GM18907 (cell line): Measurements from ENCODE around the gene PFN3.
A peak's percentile ranks its signal among the peaks of the same experiment; 100 is the strongest.
"Not testable (repeated sequence)": the region's sequence is repeated elsewhere in the genome, so short reads cannot be mapped to it uniquely, and the experiment has no call there.

Experiments
- ATAC-seq: cut with Tn5 transposase; IDR thresholded peaks from one replicate; pipeline ENCODE4 v1.9.1; 2021; ENCODE audit warnings: mild to moderate bottlenecking, moderate library complexity; ENCODE audit not compliant: unreplicated experiment

The PFN3 gene

DNA sequence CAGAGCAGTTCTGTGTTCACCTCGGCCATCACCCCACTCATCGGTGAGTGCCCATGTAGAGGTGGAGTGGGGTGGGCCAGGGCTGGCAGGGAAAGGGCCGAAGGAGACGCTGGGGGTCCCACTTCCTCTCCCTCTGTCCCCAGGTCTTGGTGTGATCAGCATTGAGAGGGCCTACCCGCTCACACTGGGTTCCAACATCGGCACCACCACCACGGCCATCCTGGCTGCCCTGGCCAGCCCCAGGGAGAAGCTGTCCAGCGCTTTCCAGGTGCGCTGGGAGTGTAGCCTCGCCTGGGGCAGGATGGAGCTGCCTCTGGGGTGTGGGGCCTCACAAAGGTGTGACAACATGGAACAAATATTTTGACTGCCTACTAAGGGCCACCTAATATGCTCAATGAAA lies 3.7 kb downstream of the PFN3 start:
- no peak for ATAC-seq

DNA sequence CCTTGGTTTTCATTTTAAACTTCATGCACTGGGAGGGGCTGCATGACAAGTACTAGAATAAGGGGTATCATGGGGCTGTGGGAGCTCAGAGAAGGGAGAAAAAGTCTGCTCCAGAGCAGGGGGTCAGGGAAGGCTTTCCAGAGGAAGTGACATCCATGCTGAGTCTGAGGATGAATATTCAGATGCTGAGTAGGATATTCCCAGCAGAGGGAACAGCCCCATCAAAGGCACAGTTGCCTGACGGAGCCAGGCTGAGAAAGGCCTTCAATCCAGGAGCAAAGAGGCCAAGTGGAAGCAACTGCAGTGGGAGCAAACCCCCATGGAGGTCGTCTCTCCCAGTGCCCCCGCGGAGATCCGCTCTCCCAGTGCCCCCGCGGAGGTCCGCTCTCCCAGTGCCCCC lies 4.4 kb downstream of the PFN3 start:
- no peak for ATAC-seq

DNA sequence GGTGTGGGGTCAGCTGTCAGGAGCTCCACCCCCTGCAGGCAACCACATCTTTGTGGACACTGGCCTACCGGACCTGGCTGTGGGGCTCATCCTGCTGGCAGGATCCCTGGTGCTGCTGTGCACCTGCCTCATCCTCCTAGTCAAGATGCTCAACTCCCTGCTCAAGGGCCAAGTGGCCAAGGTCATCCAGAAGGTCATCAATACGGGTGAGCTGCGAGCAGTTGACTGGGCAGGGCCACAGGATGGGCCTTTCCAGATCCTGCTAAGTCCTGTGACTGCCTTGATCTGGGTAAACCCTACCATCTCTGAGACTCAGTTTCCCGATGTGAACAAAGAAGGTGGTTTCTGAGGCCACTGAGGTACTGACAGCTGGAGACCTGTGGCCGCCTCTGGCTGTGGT lies 6.5 kb downstream of the PFN3 start:
- ATAC-seq: no peak

DNA sequence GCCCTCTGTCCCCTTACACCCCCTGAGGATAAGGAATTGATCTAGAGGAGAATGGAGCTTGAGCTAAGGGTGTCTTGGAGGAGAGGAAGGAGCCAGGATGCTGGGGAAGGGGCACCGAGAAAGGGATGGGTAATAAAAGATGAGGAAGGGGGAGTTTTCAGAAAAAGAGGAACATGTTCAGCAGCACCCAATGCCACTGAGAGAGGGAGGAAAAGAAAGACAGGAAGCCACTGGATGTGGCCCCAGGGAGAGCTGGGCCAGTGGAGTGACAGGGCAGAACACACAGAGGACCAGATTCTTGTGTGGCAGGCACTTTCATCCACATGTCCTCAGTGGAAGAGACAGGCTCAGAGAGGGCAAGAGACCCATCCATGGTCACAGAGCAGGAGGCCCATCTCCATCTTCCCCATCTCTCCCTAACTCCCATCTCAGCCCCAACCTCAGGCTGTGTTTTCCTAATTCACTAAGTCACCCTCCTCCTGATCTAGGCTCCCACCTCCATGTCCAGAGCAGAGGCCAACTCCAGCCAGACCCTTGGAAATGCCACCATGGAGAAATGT lies 7.2 kb downstream of the PFN3 start:
- no peak for ATAC-seq

DNA sequence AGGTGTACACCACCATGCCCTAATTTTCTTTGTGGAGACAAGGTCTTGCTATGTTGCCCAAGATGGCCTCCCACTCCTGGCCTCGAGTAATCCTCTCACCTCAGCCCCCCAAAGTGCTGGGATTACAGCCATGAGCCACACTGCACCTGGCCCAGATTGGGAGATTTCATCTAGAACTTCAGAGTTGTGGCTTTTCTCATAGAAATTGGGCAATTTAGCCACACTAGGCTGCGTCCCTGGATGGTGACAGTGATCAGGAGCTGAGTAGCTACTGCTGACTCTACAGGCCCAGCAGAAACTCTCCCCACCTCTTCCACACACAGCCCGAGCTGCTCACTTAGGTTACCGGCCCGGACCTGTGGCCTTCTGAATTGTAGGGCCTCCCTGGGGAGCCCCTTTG lies 7.7 kb downstream of the PFN3 start:
- no peak for ATAC-seq

DNA sequence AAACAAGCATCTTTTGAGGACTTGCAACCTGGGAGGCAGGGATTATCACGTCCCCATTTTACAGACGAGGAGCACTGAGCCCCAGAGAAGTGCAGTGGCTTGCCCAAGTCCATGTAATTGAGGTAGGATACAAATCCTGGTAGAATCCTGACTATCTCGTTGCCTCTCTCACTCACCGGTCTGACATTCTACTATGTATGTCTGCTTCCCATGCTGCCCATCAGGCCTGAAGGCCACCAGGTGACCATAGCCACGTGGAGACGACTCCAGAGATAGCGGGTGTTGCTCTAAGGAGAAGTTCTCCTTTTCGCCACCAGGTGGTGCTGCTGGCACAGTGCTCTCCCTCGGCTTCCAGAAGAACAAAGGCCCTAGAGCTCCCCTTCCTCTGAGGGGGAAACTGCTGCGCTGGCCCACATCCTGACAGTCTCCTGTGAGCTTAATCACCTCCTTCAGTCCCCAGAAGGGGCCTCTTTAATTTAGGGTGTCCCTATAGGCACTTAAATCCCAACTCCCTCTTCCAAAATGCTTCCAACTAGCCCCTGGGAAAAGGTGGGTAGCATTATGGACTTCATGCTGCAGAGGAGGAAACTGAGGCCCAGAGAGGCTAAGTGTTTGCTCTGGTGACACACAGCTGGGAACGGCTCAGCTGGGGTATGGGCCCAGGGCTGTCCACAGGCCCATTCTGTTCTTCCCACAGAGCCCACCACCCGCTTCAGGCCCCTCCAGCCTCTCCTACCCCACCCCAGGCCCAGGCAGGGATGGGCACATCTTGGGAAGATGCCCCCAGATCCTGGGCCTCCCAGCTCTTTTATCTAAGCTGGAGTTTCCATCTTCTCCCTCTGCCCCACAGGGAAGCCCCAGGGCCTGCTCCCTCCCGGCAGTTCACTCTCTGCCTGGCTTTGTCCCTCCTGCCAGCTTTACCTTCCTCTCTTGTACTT lies 9.8 kb downstream of the PFN3 start:
- ATAC-seq: peak; percentile 54

DNA sequence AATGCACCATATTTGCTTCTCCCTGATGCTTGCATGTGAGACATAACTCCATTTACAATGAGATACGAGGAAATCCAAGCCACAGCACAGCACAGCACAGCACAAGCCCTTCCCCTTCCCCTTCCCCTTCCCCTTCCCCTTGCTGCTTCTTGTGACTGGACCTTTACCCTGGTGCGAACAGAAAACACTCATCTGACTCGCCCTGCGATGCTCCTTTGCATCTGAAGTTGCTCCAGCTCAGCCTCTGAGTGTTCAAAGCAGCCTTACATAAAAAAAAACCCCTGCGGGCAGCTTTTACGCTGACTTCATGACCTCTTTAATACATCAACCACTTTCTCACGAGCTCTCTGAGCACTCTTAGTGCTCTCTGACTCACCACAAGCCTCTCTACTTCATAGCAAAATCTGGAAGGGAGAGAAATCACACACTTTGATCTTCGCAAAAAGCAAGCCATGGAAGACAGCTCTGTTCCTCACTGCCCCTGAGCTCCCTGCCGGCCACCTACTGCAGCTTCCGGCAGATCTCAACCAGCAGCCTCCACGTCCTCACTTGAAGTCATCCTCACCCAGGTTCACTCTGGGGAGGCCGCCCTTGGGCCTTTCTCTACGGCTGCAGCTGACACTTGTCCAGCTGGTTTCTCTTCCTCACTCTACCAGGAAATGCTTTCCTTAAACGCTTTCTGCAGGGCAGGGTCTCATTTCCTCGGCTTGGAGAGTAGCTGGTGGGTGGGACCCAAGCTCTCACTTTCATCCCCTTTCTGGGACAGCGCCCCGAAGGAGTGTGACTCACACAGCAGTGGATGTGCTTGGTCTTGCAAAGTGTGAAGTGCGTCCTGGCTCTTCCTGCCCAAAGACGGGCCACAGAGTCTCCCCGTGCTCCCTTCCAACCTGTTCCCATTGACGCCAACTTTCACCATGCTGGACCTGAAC lies 11.0 kb downstream of the PFN3 start:
- ATAC-seq: no peak

DNA sequence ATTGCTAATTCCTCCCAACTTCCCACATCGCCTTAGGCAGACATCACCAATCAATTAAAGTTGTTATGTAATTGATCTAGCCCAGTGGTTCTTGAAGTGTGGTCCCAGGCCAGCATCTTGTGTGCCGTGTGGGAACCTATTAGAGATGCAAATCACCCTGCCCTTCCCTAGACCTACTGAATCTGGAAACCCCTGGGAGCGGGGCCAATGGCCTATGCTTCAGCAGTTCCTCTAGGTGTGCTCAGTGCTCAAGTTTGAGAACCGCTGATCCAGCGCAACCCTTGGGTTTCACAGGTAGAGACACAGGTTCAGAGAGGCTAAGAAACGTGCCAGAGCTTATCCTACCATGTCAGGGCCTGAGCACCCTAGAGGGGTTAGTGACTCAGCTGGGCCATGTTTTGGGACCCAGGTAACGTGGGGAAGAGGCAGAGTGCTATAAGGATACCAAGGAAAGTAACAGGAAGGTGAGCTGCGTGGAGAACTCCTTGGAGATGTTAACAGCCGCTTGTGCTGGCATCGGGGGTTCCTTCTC lies 11.9 kb downstream of the PFN3 start:
- ATAC-seq: no peak

DNA sequence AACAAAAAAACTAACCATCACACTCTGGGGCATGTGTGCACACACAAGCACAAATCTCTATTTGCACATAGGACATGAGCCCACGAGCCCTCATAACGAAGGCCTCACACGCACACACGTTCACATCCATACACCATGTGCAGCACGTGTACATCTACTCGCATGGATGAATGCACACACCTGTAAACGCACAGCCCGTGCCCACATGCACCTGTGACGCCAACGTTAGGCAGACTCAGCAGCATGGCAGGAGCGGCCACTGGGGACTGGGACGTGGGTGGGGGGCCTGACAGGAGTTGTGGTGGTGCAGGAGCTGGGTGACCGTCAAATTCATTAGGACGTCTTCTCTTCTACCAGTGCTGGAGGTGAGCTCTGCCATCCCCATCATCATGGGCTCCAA lies 13.1 kb downstream of the PFN3 start:
- ATAC-seq: no peak

DNA sequence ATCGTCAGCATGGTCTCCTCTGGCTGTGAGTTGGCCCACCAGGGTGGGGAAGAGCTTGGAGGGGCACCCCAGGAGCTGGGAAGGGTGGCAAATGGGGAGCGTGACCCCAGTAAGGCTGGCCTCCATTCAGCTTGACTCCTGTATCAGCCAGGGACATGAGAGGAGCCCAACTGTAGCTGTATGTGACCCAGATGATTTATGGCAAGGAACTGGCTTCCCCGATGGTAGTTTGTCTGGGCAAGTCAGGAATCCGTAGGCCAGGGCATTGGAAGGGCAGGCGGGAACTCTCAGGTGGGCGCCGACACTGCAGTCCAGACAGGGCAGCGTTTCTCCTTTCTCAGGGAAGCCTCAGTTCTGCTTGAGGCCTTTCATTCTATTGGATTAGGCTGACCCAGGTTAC lies 13.9 kb downstream of the PFN3 start:
- no peak for ATAC-seq

DNA sequence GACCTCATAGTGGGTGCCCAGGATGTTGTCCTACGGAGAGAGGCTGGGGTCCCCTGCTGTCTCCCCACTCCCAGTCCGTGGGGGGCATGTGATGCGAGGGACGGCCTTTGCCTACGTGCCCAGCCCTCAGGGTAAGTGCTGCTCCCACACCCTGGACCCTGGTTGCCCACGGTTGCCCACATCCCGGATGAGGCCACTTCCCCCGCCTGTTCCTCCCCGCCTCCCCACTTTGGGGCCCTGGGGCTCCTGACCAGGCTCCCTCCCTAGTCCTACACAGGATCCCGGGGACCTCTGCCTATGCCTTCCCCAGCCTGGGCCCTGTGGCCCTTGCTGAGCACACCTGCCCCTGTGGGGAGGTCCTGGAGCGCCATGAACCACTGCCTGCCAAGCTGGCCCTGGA lies 14.7 kb downstream of the PFN3 start:
- no peak for ATAC-seq

DNA sequence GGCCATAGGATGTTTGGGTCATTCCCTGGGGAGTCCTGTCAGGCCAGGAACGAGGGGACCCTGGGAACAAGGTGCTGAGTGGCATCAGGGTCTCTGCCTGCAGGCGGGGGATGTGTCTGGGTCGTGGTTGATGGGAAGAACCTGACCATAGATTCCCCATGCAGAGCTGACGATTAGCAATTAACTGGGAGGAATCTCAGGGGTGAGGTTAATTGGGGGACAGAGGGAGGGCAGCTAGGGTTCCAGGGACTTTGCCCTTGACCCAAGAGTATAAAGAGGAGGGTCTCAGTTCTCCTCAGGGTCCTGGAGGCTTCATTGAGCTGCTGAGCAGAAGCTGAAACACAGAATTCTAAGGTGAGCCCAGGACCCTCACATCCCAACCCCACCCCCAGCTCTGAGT lies 16.3 kb downstream of the PFN3 start, which contains the start of gene SLC34A1:
Gene SLC34A1, plus strand, starts transcription at position 301 of the 400 bp plus-strand sequence. CDS start 1,308 bp downstream, outside the sequence.
- ATAC-seq: no peak

DNA sequence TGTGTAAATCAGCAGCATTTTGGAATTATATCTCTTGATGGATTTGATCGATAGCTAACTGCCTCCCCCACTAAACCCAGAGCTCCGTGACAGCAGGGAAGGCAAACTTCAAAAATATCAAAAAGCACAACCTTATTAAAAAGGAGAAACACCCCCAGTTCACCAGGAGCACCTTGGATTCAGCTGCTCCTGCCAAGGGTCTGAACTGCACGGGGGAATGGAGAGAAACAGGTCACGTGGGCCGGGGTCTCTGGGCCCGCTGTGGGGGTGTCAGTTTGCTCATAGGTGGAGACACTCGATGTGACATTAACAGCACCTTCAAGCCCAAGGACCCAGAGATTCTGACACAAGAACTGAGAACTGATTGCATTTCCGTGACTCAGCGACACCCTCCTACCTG lies 17.3 kb downstream of the PFN3 start:
- ATAC-seq: no peak

DNA sequence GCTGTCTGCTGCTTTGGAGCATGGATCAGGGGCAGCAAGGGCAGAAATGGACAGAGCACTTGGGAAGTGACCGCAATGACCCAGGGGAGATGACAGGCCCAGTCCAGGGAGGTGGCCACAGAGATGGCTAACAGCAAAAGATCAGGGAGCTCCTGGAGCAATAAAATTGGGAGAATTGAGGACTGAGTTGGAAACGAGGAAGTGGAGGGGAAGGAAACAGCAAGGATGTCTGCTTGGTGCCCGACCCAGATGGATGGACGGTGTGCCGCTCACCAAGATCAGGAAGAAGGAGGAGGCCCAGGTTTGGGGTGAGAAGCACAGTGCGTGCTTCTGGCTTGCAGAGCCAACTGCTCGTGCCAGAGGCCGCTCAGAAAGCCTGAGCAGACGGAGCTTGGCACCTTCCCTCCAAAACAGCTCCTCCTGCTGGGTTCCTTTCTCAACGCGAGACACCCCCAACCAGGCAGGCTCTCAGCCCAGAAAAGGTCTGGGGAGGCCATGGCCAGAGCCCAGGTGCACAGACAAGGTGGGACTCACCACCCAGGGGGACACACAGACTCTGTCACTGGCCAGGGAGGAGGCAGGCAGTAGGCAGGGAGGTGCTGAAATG lies 17.9 kb downstream of the PFN3 start:
- ATAC-seq: no peak

DNA sequence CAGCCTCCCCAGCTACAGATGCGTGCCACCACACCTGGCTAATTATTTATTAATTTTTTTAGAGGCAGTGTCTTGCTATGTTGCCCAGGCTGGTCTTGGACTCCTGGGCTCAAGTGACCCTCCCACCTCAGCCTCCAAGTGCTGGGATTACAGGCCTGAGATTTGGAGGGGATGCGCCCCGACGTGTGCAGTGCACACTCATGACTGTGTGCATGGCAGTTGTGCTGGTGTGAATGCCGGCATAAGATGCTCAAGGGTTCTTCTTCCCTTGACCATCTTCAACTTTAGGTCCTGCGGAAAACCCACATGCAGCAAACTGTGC lies 19.7 kb downstream of the PFN3 start:
- ATAC-seq: no peak

DNA sequence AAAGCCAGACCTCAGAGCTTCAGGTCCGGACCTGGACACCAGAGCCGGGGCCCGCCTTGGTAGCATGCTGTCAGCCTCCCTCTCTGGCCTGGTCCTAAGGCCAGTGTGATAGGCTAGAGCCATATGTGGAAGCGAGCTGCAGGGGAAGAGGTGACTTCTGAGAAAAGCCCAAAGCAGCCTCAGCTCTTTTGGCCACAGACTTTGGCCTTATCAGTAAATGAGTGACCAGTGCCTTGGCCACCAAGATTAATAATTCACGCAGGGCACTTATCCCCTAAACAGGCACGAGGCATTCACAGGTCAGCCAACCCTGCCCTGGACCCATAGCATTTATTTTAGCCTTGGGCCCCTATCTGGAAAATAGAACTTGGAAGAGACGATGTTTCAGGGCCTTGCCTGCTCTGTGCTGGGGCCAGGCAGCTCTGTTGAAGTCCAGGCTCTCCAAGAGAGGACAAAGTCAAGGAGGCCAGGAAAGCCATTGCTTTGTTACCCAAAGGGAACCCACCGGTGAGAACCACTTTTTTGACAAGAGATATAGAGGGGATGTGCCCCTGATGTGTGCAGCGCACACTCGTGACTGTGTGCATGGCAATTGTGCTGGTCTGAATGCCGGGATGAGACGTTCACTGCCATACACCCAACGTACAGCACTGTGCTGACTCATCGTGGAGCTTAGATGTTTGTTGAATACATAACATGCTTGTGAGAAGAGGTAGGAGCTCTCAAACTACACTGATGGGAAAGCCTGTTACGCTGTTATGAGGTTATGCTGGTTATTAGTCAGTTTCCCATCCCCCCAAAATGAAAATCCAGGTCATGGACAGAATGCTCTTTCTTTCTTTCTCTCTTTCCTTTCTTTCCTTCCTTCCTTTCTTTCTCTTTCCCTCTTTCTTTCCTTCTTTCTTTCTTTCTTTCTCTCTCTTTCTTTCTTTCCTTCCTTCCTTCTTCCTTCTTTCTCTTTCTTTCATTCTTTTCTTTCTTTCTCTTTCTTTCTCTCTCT lies 21.3 kb downstream of the PFN3 start:
- peak; percentile 73 for ATAC-seq

DNA sequence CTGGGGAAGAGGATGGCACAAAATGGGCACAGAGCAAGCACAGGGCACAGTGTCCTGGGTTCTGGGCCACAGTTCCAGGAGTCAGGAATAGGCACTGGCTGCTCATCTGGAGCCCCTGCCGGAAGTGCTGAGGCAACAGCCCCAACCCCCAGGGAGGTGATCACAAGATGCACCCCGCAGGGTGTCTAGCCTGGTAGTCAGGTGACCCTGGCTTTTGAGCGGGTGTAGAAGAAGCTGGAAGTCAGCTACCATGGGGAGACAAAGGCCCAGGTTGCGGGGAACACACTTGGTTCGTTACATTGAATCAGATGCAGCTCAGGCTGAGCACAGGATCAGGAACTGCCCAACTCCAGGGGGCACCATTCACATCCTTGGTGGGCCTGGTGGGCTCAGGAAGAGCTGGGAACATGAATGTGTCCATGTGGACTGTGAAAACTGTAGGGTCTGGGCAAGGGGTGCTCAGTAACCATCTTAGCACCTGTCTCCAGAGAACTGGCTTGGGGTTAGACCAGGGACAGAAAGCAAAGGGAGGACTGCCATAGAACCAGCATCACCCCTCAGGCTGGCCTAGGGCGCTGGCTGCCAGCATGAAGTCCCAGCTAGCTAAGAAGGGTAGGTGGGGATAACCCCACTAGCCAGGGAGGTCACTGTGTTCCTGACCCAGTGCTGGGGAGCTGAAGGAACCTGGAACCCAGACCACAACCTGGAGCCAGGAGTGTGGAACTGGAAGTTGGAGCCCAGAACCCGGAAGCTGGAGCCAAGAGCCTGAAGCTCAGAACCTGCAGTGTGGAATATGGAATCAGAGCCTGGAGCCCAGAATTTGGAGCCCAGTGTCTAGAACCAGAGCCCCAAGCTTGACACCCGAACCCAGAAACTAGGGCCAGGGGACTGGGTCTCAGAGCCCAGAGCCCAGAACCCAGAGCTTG lies 22.3 kb downstream of the PFN3 start:
- no peak for ATAC-seq

DNA sequence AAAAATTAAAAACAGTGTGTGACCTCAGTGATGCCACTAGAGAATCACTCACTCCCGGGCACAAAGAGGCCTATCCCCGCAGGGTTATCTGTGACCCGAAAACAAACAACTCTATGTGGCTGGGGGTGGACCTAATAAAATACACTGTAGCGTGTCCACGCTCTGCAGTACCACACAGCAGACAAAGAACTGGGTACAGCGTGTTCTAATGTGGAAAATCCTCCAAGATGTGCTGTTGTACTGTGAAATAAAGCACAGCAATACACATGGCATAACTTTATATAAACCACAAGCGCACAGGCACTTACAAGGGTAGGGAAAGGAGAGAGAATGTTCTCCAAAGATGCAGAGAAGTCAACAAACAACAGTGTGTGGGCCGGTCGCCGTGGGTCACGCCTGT lies 24.4 kb downstream of the PFN3 start:
- ATAC-seq: no peak

DNA sequence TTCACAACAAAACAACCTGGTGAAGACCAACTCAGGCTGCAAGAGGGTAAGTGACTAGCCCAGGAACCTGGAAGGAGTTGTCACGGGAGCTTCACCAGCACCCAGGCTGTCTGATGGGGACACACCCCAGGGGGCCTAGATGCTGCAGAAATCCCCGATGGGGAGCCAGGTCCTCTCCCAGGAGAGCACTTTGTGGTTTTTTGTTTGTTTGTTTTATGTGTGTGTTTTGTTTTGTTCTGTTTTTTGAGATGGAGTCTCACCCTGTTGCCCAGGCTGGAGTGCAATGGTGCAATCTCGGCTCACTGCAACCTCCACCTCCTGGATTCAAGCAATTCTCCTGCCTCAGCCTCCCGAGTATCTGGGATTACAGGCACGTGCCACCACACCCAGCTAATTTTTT lies 24.9 kb downstream of the PFN3 start:
- not testable (repeated sequence) for ATAC-seq
